Endothelial cell of umbilical vein (primary cell): ENCODE data around the gene CHST14. TPM values are rescaled to one million over a fixed set of nuclear protein-coding genes. Genes with fewer than 3 reads are reported as not detected.

Experiments used
- BruUV-seq: library from RNA; stranded (reverse); fragments of 400-500 nt; replicated peaks from 2 replicates; lab custom pipeline; 2021; lab: Mats Ljungman, UMichigan
- CTCF ChIA-PET: fragments of 300-600, 350-600 bp; sonication (Branson Sonifier 250); formaldehyde crosslinking; loops from one replicate; lab custom pipeline; 2021; ENCODE audit warnings: antibody characterized with exemption, inconsistent platforms; lab: Charles Lee
- POLR2A ChIA-PET: fragments of 300-600, 350-600 bp; sonication (Branson Sonifier 250); formaldehyde crosslinking; loops from one replicate; lab custom pipeline; 2021; ENCODE audit warnings: antibody characterized with exemption, inconsistent platforms; lab: Charles Lee
- DNase-seq: peaks from one replicate; pipeline ENCODE4 v3.0.0-alpha.2; 2011; ENCODE audit warnings: low read depth, low spot score
- FAIRE-seq: peaks from 2 replicates; lab custom pipeline; 2011; peaks lifted over from hg19 to GRCh38; lab: Jason Lieb, UNC
- H2AFZ ChIP-seq: 2 replicates; pipeline ENCODE4 v1.6.0; 2012; ENCODE audit warnings: low read depth, low read length, control low read depth, inconsistent platforms
- H3K27ac ChIP-seq: 2 replicates; pipeline ENCODE4 v1.5.1; 2011; ENCODE audit warnings: low read depth, mild to moderate bottlenecking, control low read depth, low read length, moderate library complexity; ENCODE audit not compliant: insufficient read depth
- H3K27me3 ChIP-seq, 2 experiments: 2 replicates each; pipeline versions ENCODE4 v1.6.0 to v1.6.1; 2011; ENCODE audit warnings: low read length in 2 of 2, mixed read lengths in 1 of 2; ENCODE audit not compliant: control insufficient read depth in 2 of 2, insufficient read depth in 2 of 2
- H3K36me3 ChIP-seq, 2 experiments: 2 replicates in 1 of 2; 3 replicates in 1 of 2; pipeline ENCODE4 v1.5.1; 2011; ENCODE audit warnings: low read length in 2 of 2, mild to moderate bottlenecking in 1 of 2, moderate library complexity in 1 of 2; ENCODE audit not compliant: control insufficient read depth in 2 of 2, insufficient read depth in 2 of 2; ENCODE audit errors: extremely low read depth in 1 of 2
- H3K4me1 ChIP-seq: 3 replicates; pipeline ENCODE4 v1.5.1; 2011; ENCODE audit warnings: mild to moderate bottlenecking, low read length; ENCODE audit not compliant: control insufficient read depth, insufficient read depth; ENCODE audit errors: extremely low read depth
- H3K4me2 ChIP-seq: 2 replicates; pipeline ENCODE4 v1.6.1; 2011; ENCODE audit warnings: low read length, control low read depth, mixed read lengths; ENCODE audit not compliant: insufficient read depth
- H3K4me3 ChIP-seq, 3 experiments: fragments of 200-600 bp in 1 of 3; sonication (generic), shearing (Covaris generic) in 1 of 3; replicated peaks in 1 of 3; 2 replicates each; pipeline ENCODE4 v1.5.1; 2011 to 2016; ENCODE audit warnings: control low read depth in 3 of 3, low read length in 3 of 3, mild to moderate bottlenecking in 2 of 3, inconsistent platforms in 1 of 3, low read depth in 1 of 3, moderate library complexity in 1 of 3; ENCODE audit not compliant: insufficient read depth in 1 of 3
- H3K79me2 ChIP-seq: 2 replicates; pipeline ENCODE4 v1.6.0; 2012; ENCODE audit warnings: low read length, inconsistent platforms; ENCODE audit not compliant: control insufficient read depth, insufficient read depth
- H3K9ac ChIP-seq: replicated peaks from 2 replicates; pipeline ENCODE3; 2011; ENCODE audit warnings: low read length, control low read depth; ENCODE audit not compliant: insufficient read depth; ENCODE audit errors: extremely low read depth
- H3K9me1 ChIP-seq: replicated peaks from 3 replicates; pipeline ENCODE4 v1.6.0; 2011; ENCODE audit warnings: mild to moderate bottlenecking, low read length; ENCODE audit not compliant: control insufficient read depth, insufficient read depth; ENCODE audit errors: extremely low read depth
- H3K9me3 ChIP-seq: replicated peaks from 2 replicates; pipeline ENCODE4 v1.5.1; 2012; ENCODE audit warnings: low read length, inconsistent platforms; ENCODE audit not compliant: control insufficient read depth, insufficient read depth
- H4K20me1 ChIP-seq: replicated peaks from 2 replicates; pipeline ENCODE3; 2011; ENCODE audit warnings: mild to moderate bottlenecking, low read length; ENCODE audit not compliant: control insufficient read depth, insufficient read depth; ENCODE audit errors: extremely low read depth
- CTCF ChIP-seq, 2 donors: IDR thresholded peaks; 1 replicate in 1 of 2; 2 replicates in 1 of 2; pipeline ENCODE4 v1.5.1; 2011; ENCODE audit warnings: low read length in 2 of 2, mild to moderate bottlenecking in 2 of 2, moderate library complexity in 2 of 2, control low read depth in 1 of 2, inconsistent platforms in 1 of 2, low read depth in 1 of 2; ENCODE audit not compliant: insufficient read depth in 1 of 2; ENCODE audit errors: extremely low read depth in 1 of 2
- EZH2 ChIP-seq: IDR thresholded peaks from 2 replicates; pipeline ENCODE4 v1.6.1; 2012; ENCODE audit warnings: borderline replicate concordance, low read depth, mild to moderate bottlenecking, moderate library complexity, low read length, inconsistent platforms; ENCODE audit not compliant: severe bottlenecking
- FOS ChIP-seq: IDR thresholded peaks from 2 replicates; pipeline ENCODE4 v1.6.1; 2011; ENCODE audit warnings: mild to moderate bottlenecking, low read length, moderate library complexity, borderline replicate concordance; ENCODE audit not compliant: insufficient read depth
- GATA2 ChIP-seq: IDR thresholded peaks from 2 replicates; pipeline ENCODE4 v1.7.0; 2011; ENCODE audit warnings: low read depth, mild to moderate bottlenecking, moderate library complexity, mixed read lengths, low read length; ENCODE audit not compliant: insufficient read length, insufficient read depth
- JUN ChIP-seq: IDR thresholded peaks from 2 replicates; pipeline ENCODE4 v1.6.1; 2011; ENCODE audit warnings: borderline replicate concordance, low read depth; ENCODE audit not compliant: insufficient read length, insufficient read depth
- MAX ChIP-seq: IDR thresholded peaks from 2 replicates; pipeline ENCODE4 v1.6.1; 2011; ENCODE audit not compliant: insufficient read depth, insufficient read length
- MYC ChIP-seq: IDR thresholded peaks from one replicate; pipeline ENCODE4 v1.6.1; 2011; ENCODE audit warnings: mild to moderate bottlenecking, low read depth, low read length
- POLR2A ChIP-seq: IDR thresholded peaks from 2 replicates; pipeline ENCODE4 v1.6.1; 2012; ENCODE audit warnings: low read depth, mild to moderate bottlenecking, control low read depth, low read length
- POLR2AphosphoS5 ChIP-seq: IDR thresholded peaks from 2 replicates; pipeline ENCODE4 v1.6.1; 2012; ENCODE audit warnings: low read depth, mild to moderate bottlenecking, control low read depth, low read length, moderate library complexity; ENCODE audit not compliant: insufficient read depth
- dilution Hi-C: fragments of 300-500 bp; cut with MboI; formaldehyde crosslinking; loops from one replicate; pipeline ENCODE4 v1.15.0; 2019; ENCODE audit warnings: low sequenced_read_pairs; ENCODE audit not compliant: extremely low pct_ligation_motif_present
- intact Hi-C: fragments of 100-400 bp; cut with micrococcal nuclease; formaldehyde crosslinking; loops from one replicate; pipeline ENCODE4 v1.10.0; 2022
- polyA plus RNA-seq, 4 experiments: library from polyadenylated mRNA; depleted of rRNA in 3 of 4; stranded (reverse) in 3 of 4; unstranded in 1 of 4; fragments of >200 nt; gene quantifications; 2 replicates each; pipeline versions ENCODE4 v1.2.1 to v1.2.3, GENCODE V29; 2011 to 2012; ENCODE audit warnings: missing spikeins in 1 of 4
- total RNA-seq: library from RNA; stranded (reverse); gene quantifications from 2 replicates; pipeline ENCODE4 v1.2.3, GENCODE V29; 2021

The CHST14 gene
- total and polyA plus RNA-seq, 2 donors (not counting 3 experiments of a cell fraction or from before 2014, with no cell fraction given): 35.1 to 49.2 TPM

GRCh38 chr15:40468898-40469331 lies 1.9 kb upstream of the CHST14 start:
- Histone ChIP-seq H3K9ac (no peak overlapping the region), H3K9me3 (no peaks in the 10 kb centered on the region), H3K4me3 (no peak overlapping the region), H2AFZ (no peak overlapping the region), H3K79me2 (no peaks in the 10 kb centered on the region), H3K36me3 (peaks cover 0 to 13% of the 10 kb centered on the region in 2 experiments), H3K4me2 (no peak overlapping the region), H3K27me3 (no peaks in the 10 kb centered on the region), H4K20me1 (no peaks in the 10 kb centered on the region), H3K4me1 (peaks cover 6% of the 10 kb centered on the region), H3K27ac (no peak overlapping the region), H3K9me1 (no peaks in the 10 kb centered on the region)
- no peak for FAIRE-seq
- ChIA-PET CTCF (interaction anchor here (0.6 to 2.0 kb wide), 5 partner anchors 11 to 46 kb away, joined by 3 to 6 read pairs (median 4); no protein-coding TSS in a partner anchor), POLR2A (no interaction called here)
- BruUV-seq: no TSS peak
- no peak for DNase-seq
- intact Hi-C loops: no loop called here
- no peak for TF ChIP-seq POLR2AphosphoS5
- no peak for TF ChIP-seq MYC
- no peak for TF ChIP-seq CTCF (IDR thresholded peaks at IDR 0.05; ENCODE audit: extremely low read depth in 1 of 2, insufficient read depth in 1 of 2, low read depth in 1 of 2, low read length in 2 of 2)
- no peak for TF ChIP-seq MAX
- TF ChIP-seq POLR2A: no peak
- TF ChIP-seq GATA2: no peak
- TF ChIP-seq JUN: no peak
- no peak for TF ChIP-seq FOS
- TF ChIP-seq EZH2: no peak
- dilution Hi-C loops: no loop called here
